H1 (cell line): Measurements from ENCODE around the gene SAMD7. TPM values are rescaled to one million over a fixed set of nuclear protein-coding genes. Genes with fewer than 3 reads are reported as not detected.

Source experiments
- BRCA1 ChIP-seq: IDR thresholded peaks from 2 replicates; pipeline ENCODE4 v1.6.1; 2012; ENCODE audit warnings: low read depth, low read length, improper control_type of control experiment
- GTF2F1 ChIP-seq: IDR thresholded peaks from 2 replicates; pipeline ENCODE4 v1.6.1; 2012; ENCODE audit warnings: low read depth, low read length, improper control_type of control experiment, borderline replicate concordance
- JUN ChIP-seq: IDR thresholded peaks from 2 replicates; pipeline ENCODE4 v1.6.1; 2011; ENCODE audit warnings: low read depth, mild to moderate bottlenecking, improper control_type of control experiment, low read length
- KDM5A ChIP-seq: fragments of 200-600 bp; IDR thresholded peaks from 2 replicates; pipeline ENCODE4 v1.7.1; 2012; ENCODE audit warnings: mild to moderate bottlenecking, low read length, inconsistent platforms, mixed read lengths
- SIN3A ChIP-seq, 2 experiments: IDR thresholded peaks in 1 of 2; conservative IDR thresholded peaks in 1 of 2; 2 replicates each; pipeline ENCODE4 v1.6.1; 2011 to 2012; ENCODE audit warnings: low read length in 2 of 2, improper control_type of control experiment in 1 of 2, low read depth in 1 of 2, mild to moderate bottlenecking in 1 of 2
- SIX5 ChIP-seq: IDR thresholded peaks from 2 replicates; pipeline ENCODE4 v1.6.1; 2011; ENCODE audit warnings: mild to moderate bottlenecking, low read depth, low read length
- USF2 ChIP-seq: IDR thresholded peaks from 2 replicates; pipeline ENCODE4 v1.6.1; 2011; ENCODE audit warnings: low read length, improper control_type of control experiment
- YY1 ChIP-seq: IDR thresholded peaks from 2 replicates; pipeline ENCODE4 v1.6.1; 2011; ENCODE audit warnings: low read depth, mild to moderate bottlenecking, low read length
- polyA plus RNA-seq, 7 experiments: library from polyadenylated mRNA; depleted of rRNA in 3 of 7; stranded (reverse) in 5 of 7; unstranded in 2 of 7; fragments of >200 nt in 5 of 7; fragments of 200-250 nt in 2 of 7; gene quantifications; 1 replicate in 5 of 7; 2 replicates in 1 of 7; 4 replicates in 1 of 7; pipeline versions ENCODE4 v1.2.1 to v1.2.3, GENCODE V29; 2011 to 2013; ENCODE audit warnings: missing spikeins in 2 of 7, mixed read lengths in 2 of 7
- total RNA-seq: library from RNA; stranded (reverse); fragmentation: NEBNext Ultra II Directional; extraction: Animal tissue kit (Norgen Biotek cat#: 25700); gene quantifications from 2 replicates; pipeline ENCODE4 v1.2.1, GENCODE V29; 2021

The SAMD7 gene
- total and polyA plus RNA-seq, 2 of the 8 experiments (the other 6 are each of a cell fraction or from before 2014, with no cell fraction given): not detected

- TF ChIP-seq USF2: no peak
- no peak for TF ChIP-seq SIN3A (conservative IDR thresholded peaks at IDR 0.05 in 1 of 2, IDR thresholded peaks at IDR 0.05 in 1 of 2; ENCODE audit: low read depth in 1 of 2, low read length in 2 of 2)
- TF ChIP-seq JUN: no peak
- TF ChIP-seq BRCA1: no peak
- no peak for TF ChIP-seq SIX5
- TF ChIP-seq GTF2F1: no peak
- TF ChIP-seq KDM5A: no peak
- no peak for TF ChIP-seq YY1
Measured at GRCh38 chr3:169868369-169868768, 43.0 kb upstream of the SAMD7 start (continued).
